GM21381 (cell line): Measurements from ENCODE around the gene SPTBN1.

Experiments used
- ATAC-seq: cut with Tn5 transposase; IDR thresholded peaks from one replicate; pipeline ENCODE4 v1.9.1; 2021; ENCODE audit warnings: mild to moderate bottlenecking, moderate library complexity; ENCODE audit not compliant: unreplicated experiment

Gene SPTBN1

GRCh38 chr2:54549917-54550518 lies 93.9 kb downstream of the SPTBN1 start:
- ATAC-seq, result no peak

GRCh38 chr2:54550547-54550946 lies 94.4 kb downstream of the SPTBN1 start:
- ATAC-seq, result no peak

GRCh38 chr2:54551123-54551756 lies 95.1 kb downstream of the SPTBN1 start:
- ATAC-seq, result no peak

GRCh38 chr2:54553075-54553474 lies 96.9 kb downstream of the SPTBN1 start:
- no peak for ATAC-seq

GRCh38 chr2:54553775-54554174 lies 97.6 kb downstream of the SPTBN1 start:
- ATAC-seq, result no peak

- no peak for ATAC-seq
Measured at GRCh38 chr2:54555318-54555837, 99.3 kb downstream of the SPTBN1 start.

GRCh38 chr2:54556621-54557121 lies 100.5 kb downstream of the SPTBN1 start:
- no peak for ATAC-seq

- no peak for ATAC-seq
Measured at GRCh38 chr2:54557211-54557600, 101.1 kb downstream of the SPTBN1 start.

GRCh38 chr2:54557601-54558187 lies 101.6 kb downstream of the SPTBN1 start:
- peak; percentile 42 for ATAC-seq

- peak; percentile 52 for ATAC-seq
Measured at GRCh38 chr2:54558188-54559005, 102.3 kb downstream of the SPTBN1 start.

- no peak for ATAC-seq
Measured at GRCh38 chr2:54559006-54559445, 102.9 kb downstream of the SPTBN1 start.

- no peak for ATAC-seq
Measured at GRCh38 chr2:54559593-54560145, 103.5 kb downstream of the SPTBN1 start.

GRCh38 chr2:54560146-54560881 lies 104.2 kb downstream of the SPTBN1 start:
- ATAC-seq, result peak; percentile 46

- ATAC-seq, result no peak
Measured at GRCh38 chr2:54561010-54561409, 104.9 kb downstream of the SPTBN1 start.

- no peak for ATAC-seq
Measured at GRCh38 chr2:54564439-54564838, 108.3 kb downstream of the SPTBN1 start.

GRCh38 chr2:54565551-54565950 lies 109.4 kb downstream of the SPTBN1 start:
- no peak for ATAC-seq

GRCh38 chr2:54566896-54567295 lies 110.8 kb downstream of the SPTBN1 start:
- ATAC-seq, result no peak

GRCh38 chr2:54568876-54569321 lies 112.8 kb downstream of the SPTBN1 start:
- peak; percentile 27 for ATAC-seq

- ATAC-seq, result peak; percentile 22
Measured at GRCh38 chr2:54569745-54570301, 113.7 kb downstream of the SPTBN1 start.
